ENCODE results near the gene SPAG17. TPM values are rescaled to one million over a fixed set of nuclear protein-coding genes. Genes with fewer than 3 reads are reported as not detected.

SPAG17 gene
- polyA plus RNA-seq, 1 donor from 2014 or later: 0.25 TPM

DNA sequence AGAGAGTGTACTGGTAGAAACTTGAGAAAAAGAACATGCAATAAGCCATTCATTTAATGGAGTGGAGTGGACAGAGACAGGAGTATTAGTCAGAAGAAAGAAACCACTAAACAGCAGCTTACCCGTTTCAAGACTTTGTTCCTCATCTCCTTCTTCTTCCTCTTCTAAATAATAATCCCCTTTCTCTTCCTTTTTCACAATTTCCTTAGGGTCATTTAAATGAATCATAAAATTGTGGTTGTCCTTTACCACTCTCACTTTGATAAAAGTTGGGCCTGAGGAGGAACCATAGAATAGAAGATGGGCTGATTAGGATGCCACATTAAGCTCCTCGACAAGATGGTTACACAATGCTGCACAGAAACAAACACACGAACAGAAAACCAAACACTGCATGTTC, 145.9 kb downstream of the SPAG17 start:
- Histone ChIP-seq H3K4me3 (ENCODE audit: low read length) (no peak overlapping the region), H3K9me3 (ENCODE audit: low read length) (no peaks in the 10 kb centered on the region), H3K4me2 (ENCODE audit: low read length) (no peak overlapping the region), H3K79me2 (replicated peaks; ENCODE audit: insufficient read depth, low read length) (no peaks in the 10 kb centered on the region), H3K36me3 (ENCODE audit: insufficient read depth, low read length) (no peaks in the 10 kb centered on the region), H3F3A (ENCODE audit: insufficient read depth, low read length, poor library complexity, severe bottlenecking) (no peaks in the 10 kb centered on the region), H3K27me3 (ENCODE audit: insufficient read depth, low read depth, low read length) (no peaks in the 10 kb centered on the region), H3K9ac (ENCODE audit: low read length) (no peak overlapping the region), H4K20me1 (ENCODE audit: insufficient read depth) (no peaks in the 10 kb centered on the region), H3K9me2 (ENCODE audit: insufficient read depth, low read length) (no peaks in the 10 kb centered on the region), H3K27ac (ENCODE audit: low read length) (no peak overlapping the region), H2AFZ (ENCODE audit: low read depth, low read length) (no peak overlapping the region)
- TF ChIP-seq, protein P1, sequence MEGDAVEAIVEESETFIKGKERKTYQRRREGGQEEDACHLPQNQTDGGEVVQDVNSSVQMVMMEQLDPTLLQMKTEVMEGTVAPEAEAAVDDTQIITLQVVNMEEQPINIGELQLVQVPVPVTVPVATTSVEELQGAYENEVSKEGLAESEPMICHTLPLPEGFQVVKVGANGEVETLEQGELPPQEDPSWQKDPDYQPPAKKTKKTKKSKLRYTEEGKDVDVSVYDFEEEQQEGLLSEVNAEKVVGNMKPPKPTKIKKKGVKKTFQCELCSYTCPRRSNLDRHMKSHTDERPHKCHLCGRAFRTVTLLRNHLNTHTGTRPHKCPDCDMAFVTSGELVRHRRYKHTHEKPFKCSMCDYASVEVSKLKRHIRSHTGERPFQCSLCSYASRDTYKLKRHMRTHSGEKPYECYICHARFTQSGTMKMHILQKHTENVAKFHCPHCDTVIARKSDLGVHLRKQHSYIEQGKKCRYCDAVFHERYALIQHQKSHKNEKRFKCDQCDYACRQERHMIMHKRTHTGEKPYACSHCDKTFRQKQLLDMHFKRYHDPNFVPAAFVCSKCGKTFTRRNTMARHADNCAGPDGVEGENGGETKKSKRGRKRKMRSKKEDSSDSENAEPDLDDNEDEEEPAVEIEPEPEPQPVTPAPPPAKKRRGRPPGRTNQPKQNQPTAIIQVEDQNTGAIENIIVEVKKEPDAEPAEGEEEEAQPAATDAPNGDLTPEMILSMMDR (IDR thresholded peaks at IDR 0.05; ENCODE audit: poor library complexity, severe bottlenecking): no peak
- TF ChIP-seq RAD21 (conservative IDR thresholded peaks at IDR 0.05): no peak
- no peak for TF ChIP-seq POLR2AphosphoS5 (IDR thresholded peaks at IDR 0.05)
- no peak for TF ChIP-seq SMC3 (conservative IDR thresholded peaks at IDR 0.05; ENCODE audit: poor library complexity)
- TF ChIP-seq, protein P2, sequence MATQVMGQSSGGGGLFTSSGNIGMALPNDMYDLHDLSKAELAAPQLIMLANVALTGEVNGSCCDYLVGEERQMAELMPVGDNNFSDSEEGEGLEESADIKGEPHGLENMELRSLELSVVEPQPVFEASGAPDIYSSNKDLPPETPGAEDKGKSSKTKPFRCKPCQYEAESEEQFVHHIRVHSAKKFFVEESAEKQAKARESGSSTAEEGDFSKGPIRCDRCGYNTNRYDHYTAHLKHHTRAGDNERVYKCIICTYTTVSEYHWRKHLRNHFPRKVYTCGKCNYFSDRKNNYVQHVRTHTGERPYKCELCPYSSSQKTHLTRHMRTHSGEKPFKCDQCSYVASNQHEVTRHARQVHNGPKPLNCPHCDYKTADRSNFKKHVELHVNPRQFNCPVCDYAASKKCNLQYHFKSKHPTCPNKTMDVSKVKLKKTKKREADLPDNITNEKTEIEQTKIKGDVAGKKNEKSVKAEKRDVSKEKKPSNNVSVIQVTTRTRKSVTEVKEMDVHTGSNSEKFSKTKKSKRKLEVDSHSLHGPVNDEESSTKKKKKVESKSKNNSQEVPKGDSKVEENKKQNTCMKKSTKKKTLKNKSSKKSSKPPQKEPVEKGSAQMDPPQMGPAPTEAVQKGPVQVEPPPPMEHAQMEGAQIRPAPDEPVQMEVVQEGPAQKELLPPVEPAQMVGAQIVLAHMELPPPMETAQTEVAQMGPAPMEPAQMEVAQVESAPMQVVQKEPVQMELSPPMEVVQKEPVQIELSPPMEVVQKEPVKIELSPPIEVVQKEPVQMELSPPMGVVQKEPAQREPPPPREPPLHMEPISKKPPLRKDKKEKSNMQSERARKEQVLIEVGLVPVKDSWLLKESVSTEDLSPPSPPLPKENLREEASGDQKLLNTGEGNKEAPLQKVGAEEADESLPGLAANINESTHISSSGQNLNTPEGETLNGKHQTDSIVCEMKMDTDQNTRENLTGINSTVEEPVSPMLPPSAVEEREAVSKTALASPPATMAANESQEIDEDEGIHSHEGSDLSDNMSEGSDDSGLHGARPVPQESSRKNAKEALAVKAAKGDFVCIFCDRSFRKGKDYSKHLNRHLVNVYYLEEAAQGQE (IDR thresholded peaks at IDR 0.05; ENCODE audit: borderline replicate concordance): no peak

DNA sequence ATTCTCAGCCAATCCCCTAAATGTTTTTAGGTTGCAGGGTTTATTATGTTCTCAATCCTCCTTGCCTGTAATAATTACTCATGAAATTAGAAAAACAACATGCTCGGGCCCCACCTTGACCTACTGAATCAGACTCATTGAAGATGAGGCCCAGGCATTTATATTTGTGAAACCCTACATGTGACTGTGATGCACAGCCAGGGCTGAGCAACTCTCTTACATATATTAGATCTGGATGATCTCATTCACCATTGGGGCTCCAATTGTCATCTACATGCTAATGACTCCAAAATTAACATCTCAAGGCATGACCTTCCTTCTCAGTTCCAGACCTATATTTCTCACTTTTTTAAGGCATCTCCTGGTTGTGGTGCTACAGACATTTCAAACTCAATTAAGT, 152.1 kb downstream of the SPAG17 start:
- Histone ChIP-seq H3K9ac (ENCODE audit: low read length) (no peak overlapping the region), H3F3A (ENCODE audit: insufficient read depth, low read length, poor library complexity, severe bottlenecking) (no peaks in the 10 kb centered on the region), H3K9me2 (ENCODE audit: insufficient read depth, low read length) (no peaks in the 10 kb centered on the region), H3K9me3 (ENCODE audit: low read length) (no peaks in the 10 kb centered on the region), H3K4me3 (ENCODE audit: low read length) (no peak overlapping the region), H2AFZ (ENCODE audit: low read depth, low read length) (no peak overlapping the region), H3K79me2 (replicated peaks; ENCODE audit: insufficient read depth, low read length) (no peaks in the 10 kb centered on the region), H3K4me2 (ENCODE audit: low read length) (no peak overlapping the region), H3K36me3 (ENCODE audit: insufficient read depth, low read length) (no peaks in the 10 kb centered on the region), H4K20me1 (ENCODE audit: insufficient read depth) (no peaks in the 10 kb centered on the region), H3K27me3 (ENCODE audit: insufficient read depth, low read depth, low read length) (no peaks in the 10 kb centered on the region), H3K27ac (ENCODE audit: low read length) (no peak overlapping the region)
- TF ChIP-seq EP300 (conservative IDR thresholded peaks at IDR 0.05; ENCODE audit: poor library complexity, severe bottlenecking) (no peak), SMC3 (conservative IDR thresholded peaks at IDR 0.05; ENCODE audit: poor library complexity) (no peak), TAF1 (IDR thresholded peaks at IDR 0.05; ENCODE audit: low read depth) (no peak), EZH2 (IDR thresholded peaks at IDR 0.05; ENCODE audit: borderline replicate concordance, insufficient read depth, low read length, poor library complexity, severe bottlenecking) (no peak), POLR2AphosphoS5 (IDR thresholded peaks at IDR 0.05) (no peak), MXI1 (conservative IDR thresholded peaks at IDR 0.05; ENCODE audit: poor library complexity, severe bottlenecking) (no peak), RAD21 (conservative IDR thresholded peaks at IDR 0.05) (no peak)
- TF ChIP-seq, protein P1 (IDR thresholded peaks at IDR 0.05; ENCODE audit: poor library complexity, severe bottlenecking): no peak
- TF ChIP-seq, protein P2 (IDR thresholded peaks at IDR 0.05; ENCODE audit: borderline replicate concordance): no peak

Measured in neural cell (in vitro differentiated cells).